HEK293 (cell line): Measurements from ENCODE around the gene POLQ.

Experiments used
- CTCF ChIP-seq: fragments of 450-650 bp; formaldehyde crosslinking; IDR thresholded peaks from 2 replicates; pipeline ENCODE4 v1.5.1; 2016; ENCODE audit warnings: missing biosample characterization, missing genetic modification characterization
- ZXDB ChIP-seq: fragments of 450-650 bp; formaldehyde crosslinking; IDR thresholded peaks from 2 replicates; pipeline ENCODE4 v1.5.1; 2016; ENCODE audit warnings: missing biosample characterization, missing genetic modification characterization
- TF ChIP-seq, protein P1 (sequence below): fragments of 450-650 bp; formaldehyde crosslinking; optimal IDR thresholded peaks from 2 replicates; pipeline ENCODE3; 2016; ENCODE audit warnings: missing biosample characterization, mild to moderate bottlenecking, missing genetic modification characterization

GRCh38 chr3:121443456-121443855 is 102.3 kb downstream of the POLQ start:
- TF ChIP-seq ZXDB (tag by site-specific recombination) (no peak), CTCF (tag by site-specific recombination) (no peak)
- TF ChIP-seq, protein P1, sequence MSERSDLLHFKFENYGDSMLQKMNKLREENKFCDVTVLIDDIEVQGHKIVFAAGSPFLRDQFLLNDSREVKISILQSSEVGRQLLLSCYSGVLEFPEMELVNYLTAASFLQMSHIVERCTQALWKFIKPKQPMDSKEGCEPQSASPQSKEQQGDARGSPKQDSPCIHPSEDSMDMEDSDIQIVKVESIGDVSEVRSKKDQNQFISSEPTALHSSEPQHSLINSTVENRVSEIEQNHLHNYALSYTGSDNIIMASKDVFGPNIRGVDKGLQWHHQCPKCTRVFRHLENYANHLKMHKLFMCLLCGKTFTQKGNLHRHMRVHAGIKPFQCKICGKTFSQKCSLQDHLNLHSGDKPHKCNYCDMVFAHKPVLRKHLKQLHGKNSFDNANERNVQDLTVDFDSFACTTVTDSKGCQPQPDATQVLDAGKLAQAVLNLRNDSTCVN (tag by site-specific recombination) = no peak
